ENCODE results near the gene THSD4. TPM values are rescaled to one million over a fixed set of nuclear protein-coding genes. Genes with fewer than 3 reads are reported as not detected.

Gene THSD4
- total RNA-seq, 2 donors from 2014 or later: 71.2 to 150 TPM

DNA sequence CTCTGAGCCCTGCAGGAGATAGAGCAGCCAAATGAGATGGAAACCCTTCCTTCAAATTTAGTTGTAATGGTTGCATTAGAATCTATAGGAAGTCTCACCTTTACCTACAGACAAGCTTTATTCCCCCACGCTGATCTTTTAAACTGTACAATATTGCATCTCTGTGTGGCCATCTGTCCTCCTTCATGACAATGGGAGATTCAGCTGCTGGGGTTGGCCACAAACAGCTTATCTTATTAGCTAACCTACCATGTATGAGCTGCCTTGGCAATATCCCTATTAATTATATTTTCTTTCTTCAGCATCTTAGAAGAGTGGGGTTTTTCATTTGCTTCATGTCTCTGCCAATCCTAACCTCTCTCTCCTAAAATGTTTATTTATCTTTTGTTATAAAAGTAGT lies 456.4 kb downstream of the THSD4 start:
- peaks cover 0 to 9% of the 10 kb centered on the region in 2 donors for H3K4me1 ChIP-seq (ENCODE audit: control insufficient read depth in 1 of 2, low read depth in 2 of 2)
- DNase-seq (ENCODE audit: low spot score) (no peak), ATAC-seq (ENCODE audit: insufficient number of reproducible peaks, low FRiP score, low read depth) (no peak)
- H3K27me3 ChIP-seq (replicated peaks; ENCODE audit: insufficient read depth): no peaks in the 10 kb centered on the region
- H3K4me3 ChIP-seq: no peak overlapping the region
- H3K36me3 ChIP-seq: no peaks in the 10 kb centered on the region
- no peak overlapping the region for H3K27ac ChIP-seq
- TF ChIP-seq, protein P1, sequence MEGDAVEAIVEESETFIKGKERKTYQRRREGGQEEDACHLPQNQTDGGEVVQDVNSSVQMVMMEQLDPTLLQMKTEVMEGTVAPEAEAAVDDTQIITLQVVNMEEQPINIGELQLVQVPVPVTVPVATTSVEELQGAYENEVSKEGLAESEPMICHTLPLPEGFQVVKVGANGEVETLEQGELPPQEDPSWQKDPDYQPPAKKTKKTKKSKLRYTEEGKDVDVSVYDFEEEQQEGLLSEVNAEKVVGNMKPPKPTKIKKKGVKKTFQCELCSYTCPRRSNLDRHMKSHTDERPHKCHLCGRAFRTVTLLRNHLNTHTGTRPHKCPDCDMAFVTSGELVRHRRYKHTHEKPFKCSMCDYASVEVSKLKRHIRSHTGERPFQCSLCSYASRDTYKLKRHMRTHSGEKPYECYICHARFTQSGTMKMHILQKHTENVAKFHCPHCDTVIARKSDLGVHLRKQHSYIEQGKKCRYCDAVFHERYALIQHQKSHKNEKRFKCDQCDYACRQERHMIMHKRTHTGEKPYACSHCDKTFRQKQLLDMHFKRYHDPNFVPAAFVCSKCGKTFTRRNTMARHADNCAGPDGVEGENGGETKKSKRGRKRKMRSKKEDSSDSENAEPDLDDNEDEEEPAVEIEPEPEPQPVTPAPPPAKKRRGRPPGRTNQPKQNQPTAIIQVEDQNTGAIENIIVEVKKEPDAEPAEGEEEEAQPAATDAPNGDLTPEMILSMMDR (IDR thresholded peaks at IDR 0.05): no peak
- no peaks in the 10 kb centered on the region for H3K9me3 ChIP-seq

DNA sequence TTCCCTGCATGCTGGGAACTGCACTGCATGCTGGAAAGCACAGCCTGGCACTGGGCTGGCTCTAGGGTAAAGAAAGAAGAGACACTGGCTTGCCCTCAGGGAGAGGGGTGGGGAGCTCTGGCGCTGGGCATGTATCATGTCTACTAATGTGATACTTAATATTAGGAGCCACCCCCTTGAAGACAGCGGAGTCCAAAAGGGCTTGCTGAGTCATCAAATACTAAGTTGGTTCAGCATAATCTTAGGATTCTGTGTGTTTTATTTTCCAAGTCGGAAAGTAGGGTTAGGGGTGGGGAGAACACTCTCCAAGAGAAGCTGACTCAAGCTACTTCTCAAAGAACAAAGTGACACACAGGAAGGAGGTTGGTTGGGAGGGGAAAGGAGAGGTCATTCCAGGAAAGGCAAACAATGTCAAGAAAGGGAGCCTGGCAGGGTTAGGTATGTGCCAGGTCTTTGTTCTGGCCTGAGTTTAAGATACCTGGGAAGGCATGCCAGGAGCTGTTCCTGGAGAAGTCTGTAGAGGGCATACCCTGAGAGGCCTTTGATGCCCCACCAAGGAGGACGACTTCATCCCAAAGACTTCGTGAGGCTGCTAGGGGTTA lies 457.3 kb downstream of the THSD4 start:
- no peak overlapping the region for H3K27ac ChIP-seq
- H3K27me3 ChIP-seq (replicated peaks; ENCODE audit: insufficient read depth): no peaks in the 10 kb centered on the region
- DNase-seq (ENCODE audit: low spot score) (no peak), ATAC-seq (ENCODE audit: insufficient number of reproducible peaks, low FRiP score, low read depth) (no peak)
- TF ChIP-seq, protein P1 (IDR thresholded peaks at IDR 0.05): no peak
- H3K4me3 ChIP-seq: no peak overlapping the region
- no peaks in the 10 kb centered on the region for H3K36me3 ChIP-seq
- H3K4me1 ChIP-seq (ENCODE audit: control insufficient read depth in 1 of 2, low read depth in 2 of 2): peaks cover 0 to 9% of the 10 kb centered on the region in 2 donors
- no peaks in the 10 kb centered on the region for H3K9me3 ChIP-seq

DNA sequence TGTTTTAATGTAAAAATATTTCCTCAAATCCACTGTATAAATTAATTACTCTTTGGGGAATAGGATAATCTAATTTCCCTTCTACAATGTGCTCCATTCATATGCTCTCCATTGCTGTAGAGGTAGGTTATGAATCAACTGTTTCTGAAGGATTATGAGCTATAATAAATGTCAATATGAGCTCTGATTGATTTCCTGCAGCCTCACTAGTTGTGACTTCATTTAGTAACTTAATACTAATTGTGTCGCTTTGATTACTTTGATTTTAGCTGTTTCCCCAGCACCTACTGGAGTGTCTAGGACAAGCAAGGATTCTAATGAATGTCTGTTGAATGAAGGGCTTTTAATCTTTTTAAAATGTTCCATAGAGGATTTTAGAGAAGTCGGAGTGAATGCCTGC lies 458.3 kb downstream of the THSD4 start:
- Histone ChIP-seq H3K27ac (no peak overlapping the region), H3K27me3 (replicated peaks; ENCODE audit: insufficient read depth) (no peaks in the 10 kb centered on the region), H3K4me3 (no peak overlapping the region), H3K36me3 (no peaks in the 10 kb centered on the region), H3K9me3 (no peaks in the 10 kb centered on the region), H3K4me1 (ENCODE audit: control insufficient read depth in 1 of 2, low read depth in 2 of 2) (peaks cover 0 to 9% of the 10 kb centered on the region in 2 donors)
- DNase-seq (ENCODE audit: low spot score) (no peak), ATAC-seq (ENCODE audit: insufficient number of reproducible peaks, low FRiP score, low read depth) (no peak)
- TF ChIP-seq, protein P1 (IDR thresholded peaks at IDR 0.05): no peak

DNA sequence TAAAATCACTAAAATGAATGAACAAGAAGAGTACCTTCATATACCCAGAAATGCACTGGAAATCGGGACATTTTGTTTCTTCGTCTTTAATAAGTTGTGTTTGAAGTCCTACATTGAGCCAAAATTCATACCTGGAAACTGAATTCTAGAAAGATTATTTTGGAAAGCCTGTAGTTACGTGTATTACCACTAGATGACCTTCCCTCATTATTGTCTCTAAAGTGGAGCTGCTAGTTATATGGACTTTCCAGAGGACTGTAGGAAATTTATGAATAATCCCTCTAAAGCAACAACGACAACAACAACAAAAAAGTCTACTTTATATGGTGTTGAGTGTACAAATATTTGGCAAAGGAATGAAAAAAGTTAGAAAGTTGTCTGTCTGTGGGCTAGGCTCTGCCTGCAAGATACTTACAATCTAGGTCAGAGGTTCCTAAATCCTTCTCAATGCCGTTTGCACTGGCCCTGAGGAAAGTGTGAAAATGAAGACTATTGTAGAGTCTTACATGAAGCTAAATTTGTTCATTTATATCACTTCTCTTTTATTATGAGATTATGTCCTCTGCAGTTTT lies 460.3 kb downstream of the THSD4 start:
- no peak overlapping the region for H3K4me3 ChIP-seq
- ATAC-seq (ENCODE audit: insufficient number of reproducible peaks, low FRiP score, low read depth): no peak

DNA sequence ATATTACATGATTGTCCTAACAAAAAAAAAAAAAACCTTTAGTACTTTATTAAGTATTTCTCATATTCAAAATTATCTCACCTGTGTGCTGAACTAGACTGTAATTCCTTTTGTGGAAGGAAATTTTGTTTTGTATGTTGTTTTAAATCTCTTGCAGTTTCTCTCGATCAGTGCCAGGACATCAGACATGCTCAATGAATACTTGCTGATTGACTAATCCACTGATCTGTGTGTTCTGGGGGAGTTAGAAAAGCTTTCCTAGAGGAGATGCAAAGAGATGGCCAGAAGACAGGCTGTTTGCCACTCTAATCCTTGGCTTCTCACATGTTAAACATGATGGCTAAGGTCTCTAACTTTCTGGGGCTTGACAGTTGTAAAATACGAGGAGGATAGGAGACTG lies 461.8 kb downstream of the THSD4 start:
- H3K27me3 ChIP-seq (replicated peaks; ENCODE audit: insufficient read depth): no peaks in the 10 kb centered on the region
- ATAC-seq (ENCODE audit: insufficient number of reproducible peaks, low FRiP score, low read depth): no peak
- no peaks in the 10 kb centered on the region for H3K36me3 ChIP-seq
- no peak overlapping the region for H3K27ac ChIP-seq
- no peak overlapping the region for H3K4me3 ChIP-seq
- H3K9me3 ChIP-seq: no peaks in the 10 kb centered on the region
- DNase-seq (ENCODE audit: low spot score): no peak
- H3K4me1 ChIP-seq (ENCODE audit: control insufficient read depth in 1 of 2, low read depth in 2 of 2): peaks cover 0 to 9% of the 10 kb centered on the region in 2 donors
- TF ChIP-seq, protein P1 (IDR thresholded peaks at IDR 0.05): no peak

More for the DNA sequence above, 460.3 kb downstream of the THSD4 start:
- Histone ChIP-seq H3K36me3 (no peaks in the 10 kb centered on the region), H3K27ac (no peak overlapping the region), H3K27me3 (replicated peaks; ENCODE audit: insufficient read depth) (no peaks in the 10 kb centered on the region), H3K4me1 (ENCODE audit: control insufficient read depth in 1 of 2, low read depth in 2 of 2) (peaks cover 0 to 9% of the 10 kb centered on the region in 2 donors), H3K9me3 (no peaks in the 10 kb centered on the region)
- TF ChIP-seq, protein P1 (IDR thresholded peaks at IDR 0.05): peak; percentile 38
- DNase-seq (ENCODE audit: low spot score): no peak

Measured in thoracic aorta (tissue), 2 donors.